Measurements from ENCODE around the gene BACE1-AS.
"Not testable (repeated sequence)": the region's sequence is repeated elsewhere in the genome, so short reads cannot be mapped to it uniquely, and the experiment has no call there.

Gene BACE1-AS

DNA sequence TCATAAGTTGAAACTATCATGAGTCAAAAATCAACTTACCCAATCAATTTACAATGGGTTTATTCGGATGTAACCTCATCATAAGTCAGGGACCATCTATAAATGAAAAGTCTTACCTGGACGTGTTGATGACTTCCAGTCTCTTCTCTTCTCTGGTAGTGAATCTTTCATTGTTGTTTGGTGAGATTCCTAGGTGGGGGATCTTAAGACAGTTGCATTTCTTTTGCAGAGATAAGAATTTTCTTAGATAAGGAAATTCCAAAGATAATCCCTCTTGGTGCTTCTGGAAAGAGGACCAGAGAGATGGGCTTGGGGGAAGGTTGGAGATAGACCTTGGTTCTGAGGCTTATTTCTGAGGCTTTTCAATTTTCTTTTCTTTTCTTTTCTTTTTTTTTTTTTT lies 21.3 kb upstream of the BACE1-AS start:
- H3K27ac ChIP-seq (ENCODE audit: low read depth in 2 of 2, low read length in 2 of 2) = no peak overlapping the region
- H3K9me3 ChIP-seq (ENCODE audit: control insufficient read depth in 2 of 2, low read length in 2 of 2) = no peaks in the 10 kb centered on the region
- H3K4me3 ChIP-seq (ENCODE audit: low read length in 2 of 2) = no peak overlapping the region
- H3K36me3 ChIP-seq (ENCODE audit: control insufficient read depth in 2 of 2, insufficient read depth in 2 of 2, low read length in 2 of 2) = peaks cover 6 to 10% of the 10 kb centered on the region in 2 donors
- H3K4me1 ChIP-seq (ENCODE audit: control insufficient read depth in 2 of 2, insufficient read depth in 2 of 2, low read length in 2 of 2) = no peaks in the 10 kb centered on the region
- no peak overlapping the region for H3K9ac ChIP-seq (ENCODE audit: low read depth in 1 of 2, low read length in 2 of 2)
- H3K27me3 ChIP-seq (ENCODE audit: control insufficient read depth in 2 of 2, insufficient read depth in 2 of 2, low read length in 2 of 2) = no peaks in the 10 kb centered on the region

GRCh38 chr11:117271208-117271607 lies 19.9 kb upstream of the BACE1-AS start:
- Histone ChIP-seq H3K9me3 (ENCODE audit: control insufficient read depth in 2 of 2, low read length in 2 of 2) (no peaks in the 10 kb centered on the region), H3K27ac (ENCODE audit: low read depth in 2 of 2, low read length in 2 of 2) (no peak overlapping the region), H3K4me1 (ENCODE audit: control insufficient read depth in 2 of 2, insufficient read depth in 2 of 2, low read length in 2 of 2) (no peaks in the 10 kb centered on the region), H3K9ac (ENCODE audit: low read depth in 1 of 2, low read length in 2 of 2) (no peak overlapping the region), H3K27me3 (ENCODE audit: control insufficient read depth in 2 of 2, insufficient read depth in 2 of 2, low read length in 2 of 2) (no peaks in the 10 kb centered on the region), H3K36me3 (ENCODE audit: control insufficient read depth in 2 of 2, insufficient read depth in 2 of 2, low read length in 2 of 2) (peaks cover 3 to 10% of the 10 kb centered on the region in 2 donors), H3K4me3 (ENCODE audit: low read length in 2 of 2) (no peak overlapping the region)

DNA sequence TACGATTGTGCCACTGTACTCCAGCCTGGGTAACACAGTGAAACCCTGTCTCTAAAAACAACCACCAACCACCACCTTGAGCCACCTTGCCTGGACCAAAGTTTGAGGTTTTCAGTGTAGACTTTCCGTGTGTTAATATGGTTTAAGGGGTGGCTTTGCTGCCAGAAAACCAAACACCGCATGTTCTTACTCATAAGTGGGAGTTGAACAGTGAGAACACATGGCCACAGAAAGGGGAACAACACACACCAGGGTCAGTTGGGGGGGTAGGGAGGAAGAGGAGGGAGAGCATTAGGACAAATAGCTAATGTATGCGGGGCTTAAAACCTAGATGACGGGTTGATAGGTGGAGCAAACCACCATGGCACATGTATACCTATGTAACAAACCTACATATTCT lies 19.0 kb upstream of the BACE1-AS start:
- not testable (repeated sequence) for H3K27ac ChIP-seq (ENCODE audit: low read depth in 2 of 2, low read length in 2 of 2); H3K36me3 ChIP-seq (ENCODE audit: control insufficient read depth in 2 of 2, insufficient read depth in 2 of 2, low read length in 2 of 2); H3K9me3 ChIP-seq (ENCODE audit: control insufficient read depth in 2 of 2, low read length in 2 of 2); H3K4me3 ChIP-seq (ENCODE audit: low read length in 2 of 2); H3K27me3 ChIP-seq (ENCODE audit: control insufficient read depth in 2 of 2, insufficient read depth in 2 of 2, low read length in 2 of 2); H3K9ac ChIP-seq (ENCODE audit: low read depth in 1 of 2, low read length in 2 of 2); H3K4me1 ChIP-seq (ENCODE audit: control insufficient read depth in 2 of 2, insufficient read depth in 2 of 2, low read length in 2 of 2)

GRCh38 chr11:117273550-117274289 lies 17.4 kb upstream of the BACE1-AS start:
- Histone ChIP-seq H3K36me3 (ENCODE audit: control insufficient read depth in 2 of 2, insufficient read depth in 2 of 2, low read length in 2 of 2) (peaks cover 3 to 8% of the 10 kb centered on the region in 2 donors), H3K27ac (ENCODE audit: low read depth in 2 of 2, low read length in 2 of 2) (no peak overlapping the region), H3K4me3 (ENCODE audit: low read length in 2 of 2) (no peak overlapping the region), H3K27me3 (ENCODE audit: control insufficient read depth in 2 of 2, insufficient read depth in 2 of 2, low read length in 2 of 2) (no peaks in the 10 kb centered on the region), H3K4me1 (ENCODE audit: control insufficient read depth in 2 of 2, insufficient read depth in 2 of 2, low read length in 2 of 2) (no peaks in the 10 kb centered on the region), H3K9me3 (ENCODE audit: control insufficient read depth in 2 of 2, low read length in 2 of 2) (no peaks in the 10 kb centered on the region), H3K9ac (ENCODE audit: low read depth in 1 of 2, low read length in 2 of 2) (no peak overlapping the region)

GRCh38 chr11:117278347-117278746 lies 12.8 kb upstream of the BACE1-AS start:
- H3K9me3 ChIP-seq (ENCODE audit: control insufficient read depth in 2 of 2, low read length in 2 of 2) = no peaks in the 10 kb centered on the region
- H3K4me1 ChIP-seq (ENCODE audit: control insufficient read depth in 2 of 2, insufficient read depth in 2 of 2, low read length in 2 of 2) = no peaks in the 10 kb centered on the region
- H3K4me3 ChIP-seq (ENCODE audit: low read length in 2 of 2) = no peak overlapping the region
- no peaks in the 10 kb centered on the region for H3K27me3 ChIP-seq (ENCODE audit: control insufficient read depth in 2 of 2, insufficient read depth in 2 of 2, low read length in 2 of 2)
- peaks cover 25% of the 10 kb centered on the region in 2 donors for H3K36me3 ChIP-seq (ENCODE audit: control insufficient read depth in 2 of 2, insufficient read depth in 2 of 2, low read length in 2 of 2)
- no peak overlapping the region for H3K27ac ChIP-seq (ENCODE audit: low read depth in 2 of 2, low read length in 2 of 2)
- no peak overlapping the region for H3K9ac ChIP-seq (ENCODE audit: low read depth in 1 of 2, low read length in 2 of 2)

GRCh38 chr11:117279711-117280376 lies 11.3 kb upstream of the BACE1-AS start:
- Histone ChIP-seq H3K4me1 (ENCODE audit: control insufficient read depth in 2 of 2, insufficient read depth in 2 of 2, low read length in 2 of 2) (no peaks in the 10 kb centered on the region), H3K36me3 (ENCODE audit: control insufficient read depth in 2 of 2, insufficient read depth in 2 of 2, low read length in 2 of 2) (peaks cover 25 to 28% of the 10 kb centered on the region in 2 donors), H3K4me3 (ENCODE audit: low read length in 2 of 2) (peak overlapping the region in 1 of 2 donors; percentile 6), H3K9ac (ENCODE audit: low read depth in 1 of 2, low read length in 2 of 2) (no peak overlapping the region), H3K27ac (ENCODE audit: low read depth in 2 of 2, low read length in 2 of 2) (no peak overlapping the region), H3K27me3 (ENCODE audit: control insufficient read depth in 2 of 2, insufficient read depth in 2 of 2, low read length in 2 of 2) (no peaks in the 10 kb centered on the region), H3K9me3 (ENCODE audit: control insufficient read depth in 2 of 2, low read length in 2 of 2) (no peaks in the 10 kb centered on the region)

- peaks cover 30 to 40% of the 10 kb centered on the region in 2 donors for H3K36me3 ChIP-seq (ENCODE audit: control insufficient read depth in 2 of 2, insufficient read depth in 2 of 2, low read length in 2 of 2)
Observed at GRCh38 chr11:117281159-117281558, 10.0 kb upstream of the BACE1-AS start.

DNA sequence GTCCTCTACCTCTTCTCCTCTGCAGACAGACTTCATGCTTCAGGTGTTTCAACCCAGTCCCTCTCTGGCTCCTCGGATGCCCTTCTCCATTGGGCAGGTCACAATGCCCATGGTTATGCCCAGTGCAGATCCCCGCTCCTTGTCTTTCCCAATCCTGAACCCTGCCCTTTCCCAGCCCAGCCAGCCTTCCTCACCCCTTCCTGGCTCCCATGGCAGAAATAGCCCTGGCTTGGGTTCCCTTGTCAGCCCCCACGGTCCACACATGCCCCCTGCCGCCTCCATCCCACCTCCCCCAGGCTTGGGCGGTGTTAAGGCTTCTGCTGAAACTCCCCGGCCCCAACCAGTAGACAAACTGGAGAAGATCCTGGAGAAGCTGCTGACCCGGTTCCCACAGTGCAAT lies 9.3 kb upstream of the BACE1-AS start:
- Histone ChIP-seq H3K4me3 (ENCODE audit: low read length in 2 of 2) (no peak overlapping the region), H3K27me3 (ENCODE audit: control insufficient read depth in 2 of 2, insufficient read depth in 2 of 2, low read length in 2 of 2) (no peaks in the 10 kb centered on the region), H3K9me3 (ENCODE audit: control insufficient read depth in 2 of 2, low read length in 2 of 2) (no peaks in the 10 kb centered on the region), H3K9ac (ENCODE audit: low read depth in 1 of 2, low read length in 2 of 2) (no peak overlapping the region), H3K36me3 (ENCODE audit: control insufficient read depth in 2 of 2, insufficient read depth in 2 of 2, low read length in 2 of 2) (peaks cover 30 to 41% of the 10 kb centered on the region in 2 donors), H3K4me1 (ENCODE audit: control insufficient read depth in 2 of 2, insufficient read depth in 2 of 2, low read length in 2 of 2) (no peaks in the 10 kb centered on the region), H3K27ac (ENCODE audit: low read depth in 2 of 2, low read length in 2 of 2) (no peak overlapping the region)

More at GRCh38 chr11:117281159-117281558, 10.0 kb upstream of the BACE1-AS start:
- H3K4me3 ChIP-seq (ENCODE audit: low read length in 2 of 2) = no peak overlapping the region
- no peak overlapping the region for H3K9ac ChIP-seq (ENCODE audit: low read depth in 1 of 2, low read length in 2 of 2)
- no peaks in the 10 kb centered on the region for H3K27me3 ChIP-seq (ENCODE audit: control insufficient read depth in 2 of 2, insufficient read depth in 2 of 2, low read length in 2 of 2)
- no peak overlapping the region for H3K27ac ChIP-seq (ENCODE audit: low read depth in 2 of 2, low read length in 2 of 2)
- no peaks in the 10 kb centered on the region for H3K4me1 ChIP-seq (ENCODE audit: control insufficient read depth in 2 of 2, insufficient read depth in 2 of 2, low read length in 2 of 2)
- H3K9me3 ChIP-seq (ENCODE audit: control insufficient read depth in 2 of 2, low read length in 2 of 2) = no peaks in the 10 kb centered on the region

DNA sequence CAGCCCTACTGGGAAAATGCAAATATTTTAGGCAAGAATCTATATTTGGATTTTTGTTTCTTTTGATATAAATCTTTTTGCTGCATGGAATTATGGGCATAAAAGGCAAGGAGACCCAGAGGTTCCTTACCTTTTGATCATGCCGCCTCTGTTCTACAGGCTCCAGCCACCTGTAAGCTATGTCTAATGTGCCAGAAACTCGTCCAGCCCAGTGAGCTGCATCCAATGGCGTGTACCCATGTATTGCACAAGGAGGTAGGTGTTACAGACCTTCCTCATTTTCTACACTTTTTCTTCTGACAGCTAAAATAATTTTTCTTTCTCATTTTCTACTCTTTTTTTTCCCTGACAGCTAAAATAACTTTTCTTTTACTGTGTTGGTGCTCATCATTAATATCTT lies 8.2 kb upstream of the BACE1-AS start:
- H3K4me1 ChIP-seq (ENCODE audit: control insufficient read depth in 2 of 2, insufficient read depth in 2 of 2, low read length in 2 of 2) = no peaks in the 10 kb centered on the region
- no peak overlapping the region for H3K9ac ChIP-seq (ENCODE audit: low read depth in 1 of 2, low read length in 2 of 2)
- peaks cover 32 to 47% of the 10 kb centered on the region in 2 donors for H3K36me3 ChIP-seq (ENCODE audit: control insufficient read depth in 2 of 2, insufficient read depth in 2 of 2, low read length in 2 of 2)
- H3K27me3 ChIP-seq (ENCODE audit: control insufficient read depth in 2 of 2, insufficient read depth in 2 of 2, low read length in 2 of 2) = no peaks in the 10 kb centered on the region
- no peak overlapping the region for H3K4me3 ChIP-seq (ENCODE audit: low read length in 2 of 2)
- H3K27ac ChIP-seq (ENCODE audit: low read depth in 2 of 2, low read length in 2 of 2) = no peak overlapping the region
- H3K9me3 ChIP-seq (ENCODE audit: control insufficient read depth in 2 of 2, low read length in 2 of 2) = no peaks in the 10 kb centered on the region

DNA sequence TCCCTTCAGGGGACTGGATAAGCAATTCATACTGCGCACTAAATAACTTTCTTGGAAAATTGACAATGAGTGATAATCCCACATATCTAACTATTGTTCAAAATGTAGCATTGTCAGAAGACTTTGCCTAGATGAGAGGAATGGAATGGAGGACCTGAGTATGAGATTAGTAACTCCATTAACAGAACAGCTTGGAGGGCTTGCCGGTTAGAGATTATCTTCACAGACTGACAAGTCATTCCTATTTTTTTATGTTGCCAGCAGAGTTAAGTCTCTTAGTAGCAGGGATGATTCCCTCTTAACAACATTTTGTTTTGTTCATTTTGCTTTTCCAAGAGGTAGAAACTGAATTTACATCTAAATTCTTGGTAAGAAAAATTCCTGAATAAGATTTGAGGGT lies 7.1 kb upstream of the BACE1-AS start:
- H3K36me3 ChIP-seq (ENCODE audit: control insufficient read depth in 2 of 2, insufficient read depth in 2 of 2, low read length in 2 of 2) = peaks cover 42 to 58% of the 10 kb centered on the region in 2 donors
- no peaks in the 10 kb centered on the region for H3K4me1 ChIP-seq (ENCODE audit: control insufficient read depth in 2 of 2, insufficient read depth in 2 of 2, low read length in 2 of 2)
- H3K27ac ChIP-seq (ENCODE audit: low read depth in 2 of 2, low read length in 2 of 2) = no peak overlapping the region
- no peak overlapping the region for H3K4me3 ChIP-seq (ENCODE audit: low read length in 2 of 2)
- H3K27me3 ChIP-seq (ENCODE audit: control insufficient read depth in 2 of 2, insufficient read depth in 2 of 2, low read length in 2 of 2) = no peaks in the 10 kb centered on the region
- no peak overlapping the region for H3K9ac ChIP-seq (ENCODE audit: low read depth in 1 of 2, low read length in 2 of 2)
- no peaks in the 10 kb centered on the region for H3K9me3 ChIP-seq (ENCODE audit: control insufficient read depth in 2 of 2, low read length in 2 of 2)

Data from mucosa of rectum (tissue), 2 donors.